Neural progenitor cell (in vitro differentiated cells): ENCODE results near the gene SV2A.
"Not testable (repeated sequence)": the region's sequence is repeated elsewhere in the genome, so short reads cannot be mapped to it uniquely, and the experiment has no call there.

Experiments
- EZH2phosphoT487 ChIP-seq: fragments of 200-600 bp; sonication (generic); IDR thresholded peaks from 2 replicates; pipeline ENCODE4 v1.6.1; 2017; ENCODE audit warnings: antibody characterized with exemption
- TF ChIP-seq, protein P1 (sequence below): fragments of 200-600 bp; sonication (generic); IDR thresholded peaks from 2 replicates; pipeline ENCODE4 v1.5.1; 2017; ENCODE audit warnings: antibody characterized with exemption, mild to moderate bottlenecking

DNA sequence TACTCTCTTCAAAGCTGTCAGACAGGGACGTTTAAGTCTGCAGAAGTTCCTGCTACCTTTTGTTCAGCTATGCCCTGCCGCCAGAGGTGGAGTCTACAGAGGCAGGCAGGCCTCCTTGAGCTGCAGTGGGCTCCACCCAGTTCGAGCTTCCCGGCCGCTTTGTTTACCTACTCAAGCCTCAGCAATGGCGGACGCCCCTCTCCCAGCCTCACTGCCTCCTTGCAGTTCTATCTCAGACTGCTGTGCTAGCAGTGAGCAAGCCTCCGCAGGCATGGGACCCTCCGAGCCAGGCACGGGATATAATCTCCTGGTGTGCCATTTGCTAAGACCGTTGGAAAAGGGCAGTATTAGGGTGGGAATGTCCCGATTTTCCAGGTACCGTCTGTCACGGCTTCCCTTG lies 39.9 kb upstream of the SV2A start:
- TF ChIP-seq, protein P1, sequence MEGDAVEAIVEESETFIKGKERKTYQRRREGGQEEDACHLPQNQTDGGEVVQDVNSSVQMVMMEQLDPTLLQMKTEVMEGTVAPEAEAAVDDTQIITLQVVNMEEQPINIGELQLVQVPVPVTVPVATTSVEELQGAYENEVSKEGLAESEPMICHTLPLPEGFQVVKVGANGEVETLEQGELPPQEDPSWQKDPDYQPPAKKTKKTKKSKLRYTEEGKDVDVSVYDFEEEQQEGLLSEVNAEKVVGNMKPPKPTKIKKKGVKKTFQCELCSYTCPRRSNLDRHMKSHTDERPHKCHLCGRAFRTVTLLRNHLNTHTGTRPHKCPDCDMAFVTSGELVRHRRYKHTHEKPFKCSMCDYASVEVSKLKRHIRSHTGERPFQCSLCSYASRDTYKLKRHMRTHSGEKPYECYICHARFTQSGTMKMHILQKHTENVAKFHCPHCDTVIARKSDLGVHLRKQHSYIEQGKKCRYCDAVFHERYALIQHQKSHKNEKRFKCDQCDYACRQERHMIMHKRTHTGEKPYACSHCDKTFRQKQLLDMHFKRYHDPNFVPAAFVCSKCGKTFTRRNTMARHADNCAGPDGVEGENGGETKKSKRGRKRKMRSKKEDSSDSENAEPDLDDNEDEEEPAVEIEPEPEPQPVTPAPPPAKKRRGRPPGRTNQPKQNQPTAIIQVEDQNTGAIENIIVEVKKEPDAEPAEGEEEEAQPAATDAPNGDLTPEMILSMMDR = not testable (repeated sequence)
- TF ChIP-seq EZH2phosphoT487 = not testable (repeated sequence)
